HG03097 (cell line): ENCODE data around the gene CLN5.

Experiments used
- ATAC-seq: cut with Tn5 transposase; IDR thresholded peaks from one replicate; pipeline ENCODE4 v1.9.1; 2021; ENCODE audit not compliant: unreplicated experiment, low FRiP score

CLN5 gene

DNA sequence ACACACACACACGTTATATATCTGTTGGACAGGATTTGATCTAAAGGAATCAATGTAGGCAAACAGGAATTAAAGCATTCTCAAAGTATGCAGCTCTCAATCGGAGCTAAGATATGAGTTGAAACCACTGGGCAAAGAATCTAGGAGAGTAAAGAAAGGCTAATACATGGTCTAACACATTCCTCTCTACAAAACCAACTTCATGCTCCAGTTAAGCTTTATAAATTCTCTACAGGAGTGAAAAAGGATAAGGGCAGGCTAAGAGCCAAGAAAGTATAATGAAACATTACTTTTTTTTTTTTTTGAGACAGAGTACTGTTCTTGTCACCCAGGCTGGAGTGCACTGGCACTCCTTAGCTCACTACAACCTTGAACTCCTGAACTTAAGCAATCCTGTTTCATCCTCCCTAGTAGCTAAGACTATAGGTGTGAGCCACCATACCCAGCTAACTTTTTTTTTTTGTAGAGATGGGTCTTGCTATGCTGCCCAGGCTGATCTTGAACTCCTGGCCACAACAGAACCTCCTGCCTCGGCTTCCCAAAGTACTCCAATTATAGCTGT, 24.5 kb downstream of the CLN5 start:
- no peak for ATAC-seq

GRCh38 chr13:77016888-77017623, 25.2 kb downstream of the CLN5 start:
- no peak for ATAC-seq

DNA sequence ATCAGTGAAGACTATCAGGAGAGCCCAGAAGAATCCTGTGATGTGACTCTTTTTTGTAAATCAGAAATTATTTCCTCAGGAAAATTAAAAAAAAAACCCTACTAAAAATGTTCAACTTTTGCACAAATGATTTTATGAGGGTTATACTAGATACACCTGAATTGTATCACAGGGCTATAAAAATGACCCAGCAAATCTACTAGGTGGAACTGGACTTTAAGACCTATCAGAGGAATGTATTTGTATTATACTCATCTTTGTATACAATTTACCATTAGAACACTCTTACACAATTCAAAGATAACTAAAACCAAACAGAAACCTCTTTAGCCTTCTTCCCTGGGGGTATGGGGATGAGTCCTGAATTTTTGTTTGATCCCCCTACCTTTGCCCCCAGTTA, 27.9 kb downstream of the CLN5 start:
- no peak for ATAC-seq

GRCh38 chr13:77022341-77022740, 30.5 kb downstream of the CLN5 start:
- no peak for ATAC-seq

DNA sequence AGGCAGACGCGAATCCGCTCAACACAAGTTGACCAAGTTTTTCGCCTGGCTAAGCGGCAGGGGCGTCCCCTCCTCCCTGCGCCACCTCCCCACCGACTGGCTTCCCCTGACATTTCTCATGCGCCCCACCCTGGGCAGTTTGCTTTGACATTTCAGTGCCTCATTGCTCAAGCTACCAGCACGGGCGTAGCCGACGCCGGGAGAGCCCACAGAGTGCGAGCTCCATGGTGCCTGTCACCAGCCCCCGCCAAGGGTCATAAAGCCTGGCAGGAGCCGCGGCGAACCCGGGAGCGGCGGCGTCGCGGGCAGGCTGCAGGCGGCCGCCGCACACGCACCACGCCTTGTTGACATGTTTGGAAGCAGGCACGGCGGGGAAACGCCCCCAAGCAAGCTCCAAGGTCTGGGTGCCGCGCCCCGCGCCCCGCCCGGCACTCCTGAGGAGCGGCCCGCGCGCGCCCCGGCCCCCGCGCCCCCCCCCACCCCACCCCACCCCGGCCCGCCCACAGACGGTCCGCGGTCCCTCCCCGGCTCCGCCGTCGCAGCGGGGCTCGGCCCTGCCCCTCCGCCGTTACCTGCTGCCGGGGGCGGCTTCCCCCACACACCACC, 34.5 kb downstream of the CLN5 start:
- peak; percentile 45 for ATAC-seq

- peak; percentile 60 for ATAC-seq
These were observed 35.2 kb downstream of the CLN5 start, which contains the start of gene FBXL3 for GRCh38 chr13:77026861-77027621. FBXL3 (minus strand) TSS chr13:77027159; CDS start chr13:77021860, 5,299 bp downstream.

- no peak for ATAC-seq
These were observed 36.3 kb downstream of the CLN5 start for GRCh38 chr13:77028202-77028601.

DNA sequence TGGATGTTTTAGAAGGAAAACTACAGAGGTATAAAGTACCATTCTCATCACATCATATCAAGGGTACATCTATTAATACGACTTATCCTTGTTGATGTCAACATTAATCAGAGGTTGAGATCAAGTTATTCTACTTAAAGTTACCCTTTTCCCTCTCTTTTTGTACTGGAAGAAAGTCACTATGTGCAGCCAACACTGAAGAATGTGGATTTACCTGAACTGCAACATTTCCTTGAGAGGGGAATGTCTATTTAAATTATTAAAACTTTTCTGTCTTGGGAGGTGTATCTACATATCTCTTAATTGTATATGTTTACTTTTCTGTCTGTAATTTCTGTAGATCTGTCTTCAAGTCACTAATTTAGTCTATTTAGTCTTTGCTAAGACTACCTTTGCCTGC, 37.6 kb downstream of the CLN5 start:
- ATAC-seq = no peak

GRCh38 chr13:77031656-77032243, 39.9 kb downstream of the CLN5 start:
- ATAC-seq = no peak

DNA sequence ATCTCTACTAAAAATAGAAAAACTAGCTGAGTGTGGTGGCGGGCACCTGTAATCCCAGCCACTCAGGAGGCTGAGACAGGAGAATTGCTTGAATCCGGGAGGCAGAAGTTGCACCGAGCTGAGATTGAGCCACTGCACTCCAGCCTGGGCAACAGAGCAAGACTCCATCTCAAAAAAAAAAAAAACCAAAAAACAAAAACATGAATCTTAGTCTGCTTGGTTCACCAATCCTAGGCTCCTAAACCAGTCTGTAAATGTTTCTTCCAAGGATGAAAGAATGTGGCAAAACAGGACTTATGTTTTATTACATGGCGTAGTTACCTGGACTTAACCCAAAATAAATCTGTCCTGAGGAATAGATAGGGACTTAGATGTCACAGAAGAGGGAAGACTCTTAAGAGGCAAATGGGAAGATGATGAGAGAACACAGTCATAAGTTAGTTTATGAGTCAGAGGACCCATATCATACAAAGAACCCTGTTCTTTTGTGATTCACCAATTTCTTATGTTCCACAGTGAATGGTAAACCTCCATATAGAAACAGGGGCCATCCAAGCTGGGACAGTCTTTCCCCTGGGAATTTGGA, 41.9 kb downstream of the CLN5 start:
- no peak for ATAC-seq

GRCh38 chr13:77034881-77035280, 43.0 kb downstream of the CLN5 start:
- ATAC-seq = no peak

DNA sequence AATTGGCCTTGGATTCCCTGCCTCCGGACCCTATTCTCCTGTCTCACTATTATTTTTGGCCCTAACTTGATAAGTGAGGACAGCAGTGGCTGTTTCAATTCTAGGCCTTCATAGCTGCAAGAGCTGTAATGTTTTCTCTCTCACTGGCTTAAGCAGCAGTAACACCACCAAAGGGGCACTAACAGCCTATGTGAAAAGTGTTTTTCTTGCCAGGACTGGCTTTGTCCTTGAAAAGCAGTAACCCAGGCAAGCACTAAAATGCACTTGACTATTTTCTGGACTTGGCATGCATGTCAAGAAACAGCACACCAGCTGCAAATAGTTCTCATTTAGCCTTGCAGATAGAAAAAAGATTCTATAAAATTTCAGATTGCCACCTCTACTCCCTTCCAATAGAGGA, 44.4 kb downstream of the CLN5 start:
- no peak for ATAC-seq

DNA sequence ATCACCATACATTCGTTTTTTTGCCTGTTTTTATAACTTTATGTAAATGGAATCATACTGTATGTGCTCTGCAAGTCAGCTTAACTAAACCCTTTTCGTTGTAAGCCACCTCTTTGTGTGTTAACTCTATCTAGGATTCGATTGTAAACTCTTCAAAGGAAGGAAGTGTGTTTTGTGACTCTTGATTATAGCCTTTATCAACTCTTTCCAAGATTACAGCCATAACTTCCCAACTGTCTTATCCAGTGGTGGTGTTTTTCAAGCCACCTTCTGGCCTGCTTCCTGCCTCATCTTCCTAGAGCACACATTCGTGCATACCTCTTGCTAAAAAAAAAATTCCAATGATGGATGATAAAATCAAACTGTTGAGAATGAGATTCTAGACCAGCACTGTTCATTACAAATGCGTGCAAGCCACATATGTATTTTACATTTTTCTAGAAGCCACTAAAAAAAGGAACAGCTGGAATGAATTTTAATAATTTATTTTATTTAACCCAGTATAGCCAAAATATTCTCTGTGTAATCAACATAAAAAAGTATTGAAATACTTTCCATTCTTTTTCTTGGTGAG, 47.1 kb downstream of the CLN5 start:
- ATAC-seq = no peak

DNA sequence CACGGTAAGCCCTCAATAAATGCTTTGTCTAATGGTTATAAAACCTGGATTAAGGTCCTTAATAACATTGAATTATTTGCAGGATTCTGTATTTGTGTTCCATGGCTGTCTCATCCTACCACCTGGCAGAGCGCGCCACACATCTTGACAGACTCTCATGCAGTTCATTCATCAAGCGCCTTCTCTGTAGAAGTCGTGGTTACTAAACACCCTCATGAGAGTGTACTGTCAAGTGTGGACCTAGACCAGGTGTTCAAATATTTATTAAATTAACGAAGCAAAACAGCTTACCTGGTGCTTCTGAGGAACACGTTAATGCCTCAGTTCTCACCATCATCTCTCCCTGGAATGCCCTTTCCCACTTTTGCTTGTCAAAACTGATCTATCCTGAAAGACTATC, 48.2 kb downstream of the CLN5 start:
- no peak for ATAC-seq

GRCh38 chr13:77040835-77041234, 49.0 kb downstream of the CLN5 start:
- no peak for ATAC-seq

- ATAC-seq = no peak
These were observed 50.8 kb downstream of the CLN5 start for GRCh38 chr13:77042566-77043177.

DNA sequence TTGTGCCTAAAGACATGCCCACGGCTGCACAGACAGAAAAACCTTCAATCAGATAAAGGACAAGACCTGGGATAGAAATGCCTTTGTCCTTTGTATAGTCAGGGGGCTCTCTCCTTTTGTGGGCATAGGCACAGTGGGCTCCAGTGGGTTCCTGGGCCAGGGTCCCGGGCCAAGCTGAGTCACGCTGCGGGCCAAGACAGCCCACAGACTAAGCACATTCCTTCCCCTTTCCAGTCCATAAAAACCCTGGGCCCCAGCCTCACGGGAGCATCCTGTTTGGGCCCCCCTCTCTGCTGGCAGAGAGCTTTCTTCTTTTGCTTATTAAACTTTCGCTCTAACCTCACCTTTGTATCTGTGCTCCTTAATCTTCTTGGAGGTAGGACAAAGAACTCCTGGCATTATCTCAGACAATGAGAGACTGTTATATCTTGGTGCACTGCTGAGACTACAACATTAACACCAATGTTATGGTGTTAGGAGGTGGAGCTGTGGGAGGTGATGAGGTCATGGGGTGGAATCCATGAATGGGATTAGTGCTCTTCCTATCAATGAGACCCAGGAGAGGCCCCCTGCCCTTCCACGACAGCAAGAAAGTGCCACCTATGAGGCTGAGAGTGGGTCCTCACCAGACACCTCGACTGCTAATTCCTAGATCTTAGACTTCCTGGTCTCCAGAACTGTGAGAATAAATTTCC, 55.9 kb downstream of the CLN5 start:
- ATAC-seq = no peak

GRCh38 chr13:77048681-77049080, 56.8 kb downstream of the CLN5 start:
- no peak for ATAC-seq

DNA sequence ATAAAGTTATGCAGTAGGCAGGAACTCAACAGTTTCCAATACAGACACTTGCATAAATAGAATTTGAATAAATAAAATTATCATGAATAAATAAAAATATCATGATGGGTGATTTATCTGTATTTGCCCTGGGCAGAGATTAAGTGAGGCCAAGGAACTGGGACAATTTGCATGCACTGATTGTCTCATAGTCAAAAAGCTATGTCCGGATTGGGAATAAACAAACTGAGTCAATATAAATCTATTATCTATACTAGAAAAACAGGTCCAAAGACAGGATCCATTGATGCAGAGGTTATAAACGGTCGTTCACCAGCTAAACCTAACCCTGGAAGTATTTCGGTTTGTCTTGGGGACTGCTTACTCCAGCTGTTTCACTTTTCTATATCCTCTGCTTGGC, 61.3 kb downstream of the CLN5 start:
- ATAC-seq = no peak
